HepG2 (cell line): ENCODE results near the gene GRID1. TPM values are rescaled to one million over a fixed set of nuclear protein-coding genes. Genes with fewer than 3 reads are reported as not detected.

Experiments
- ATAC-seq: fragments of 200-7000 bp; cut with Tn5 transposase; 3 replicates; pipeline ENCODE4 v1.9.1; 2020; ENCODE audit warnings: mild to moderate bottlenecking, moderate library complexity
- BruUV-seq: library from RNA; stranded (reverse); fragments of 400-500 nt; replicated peaks from 2 replicates; lab custom pipeline; 2021; lab: Mats Ljungman, UMichigan
- CTCF ChIA-PET: fragments of 300-600 bp; formaldehyde crosslinking; extraction: SDS; loops from one replicate; lab custom pipeline; 2021; ENCODE audit warnings: low total read pairs, inconsistent platforms, low intra/inter-chr PET ratio; lab: Yijun Ruan, JAX
- POLR2A ChIA-PET: fragments of 350-600 bp; sonication (Branson Sonifier 250); formaldehyde crosslinking; loops from one replicate; lab custom pipeline; 2020; ENCODE audit warnings: antibody characterized with exemption, inconsistent platforms; lab: Yijun Ruan, JAX
- DNase-seq: peaks from one replicate; pipeline ENCODE4 v3.0.0-alpha.2; 2015; ENCODE audit warnings: low spot score
- FAIRE-seq: peaks from 3 replicates; lab custom pipeline; 2011; peaks lifted over from hg19 to GRCh38; lab: Jason Lieb, UNC
- H2AFZ ChIP-seq: one replicate; pipeline ENCODE4 v1.6.1; 2011; ENCODE audit warnings: low read length, inconsistent platforms
- H3K27ac ChIP-seq: fragments of 300-600 bp; 3 replicates; pipeline ENCODE4 v1.8.0; 2011; ENCODE audit warnings: mixed run types, mild to moderate bottlenecking, mixed read lengths, low read length, inconsistent platforms; ENCODE audit not compliant: insufficient read depth; ENCODE audit errors: extremely low read length
- H3K27me3 ChIP-seq, 2 experiments: fragments of 200-600 bp in 1 of 2; 2 replicates in 1 of 2; 3 replicates in 1 of 2; pipeline versions ENCODE4 v1.6.0 to v1.8.0; 2011; ENCODE audit warnings: low read length in 2 of 2, mild to moderate bottlenecking in 2 of 2, moderate library complexity in 2 of 2, inconsistent platforms in 1 of 2; ENCODE audit not compliant: insufficient read depth in 2 of 2, control insufficient read depth in 1 of 2
- H3K36me3 ChIP-seq, 2 experiments: fragments of 200-600 bp in 1 of 2; replicated peaks in 1 of 2; 2 replicates in 1 of 2; 3 replicates in 1 of 2; pipeline versions ENCODE4 v1.5.1 to v1.8.0; 2011; ENCODE audit warnings: low read length in 2 of 2, inconsistent platforms in 1 of 2; ENCODE audit not compliant: insufficient read depth in 2 of 2, control insufficient read depth in 1 of 2
- H3K4me1 ChIP-seq: 2 replicates; pipeline ENCODE4 v1.5.1; 2012; ENCODE audit warnings: low read length, inconsistent platforms; ENCODE audit not compliant: insufficient read depth
- H3K4me2 ChIP-seq: 2 replicates; pipeline ENCODE4 v1.6.0; 2011; ENCODE audit warnings: low read depth, low read length, inconsistent platforms
- H3K4me3 ChIP-seq, 3 experiments: fragments of 200-600 bp in 1 of 3; sonication (generic), shearing (Covaris generic) in 1 of 3; replicated peaks in 1 of 3; 2 replicates each; pipeline ENCODE4 v1.5.1; 2011 to 2016; ENCODE audit warnings: low read length in 3 of 3, inconsistent platforms in 2 of 3, low read depth in 2 of 3, mild to moderate bottlenecking in 2 of 3, control low read depth in 1 of 3, mixed read lengths in 1 of 3; ENCODE audit not compliant: insufficient read depth in 1 of 3
- H3K79me2 ChIP-seq: one replicate; pipeline ENCODE4 v1.6.1; 2011; ENCODE audit warnings: low read length, inconsistent platforms; ENCODE audit not compliant: insufficient read depth
- H3K9ac ChIP-seq: 2 replicates; pipeline ENCODE4 v1.6.0; 2011; ENCODE audit warnings: mild to moderate bottlenecking, low read depth, low read length, inconsistent platforms; ENCODE audit not compliant: insufficient read depth
- H3K9me3 ChIP-seq: 2 replicates; pipeline ENCODE4 v1.5.1; 2012; ENCODE audit warnings: mild to moderate bottlenecking, low read length
- H4K20me1 ChIP-seq: 2 replicates; pipeline ENCODE4 v1.6.0; 2011; ENCODE audit warnings: inconsistent platforms, mild to moderate bottlenecking, low read length, moderate library complexity; ENCODE audit not compliant: insufficient read depth
- ADNP ChIP-seq: sonication (generic); formaldehyde crosslinking; IDR thresholded peaks from 2 replicates; pipeline ENCODE4 v1.4.0; 2020; ENCODE audit warnings: missing genetic modification reagents
- ATAD3A ChIP-seq: sonication (generic); formaldehyde crosslinking; IDR thresholded peaks from 2 replicates; pipeline ENCODE4 v1.4.0; 2020; ENCODE audit warnings: missing genetic modification reagents
- EEA1 ChIP-seq: sonication (generic); formaldehyde crosslinking; IDR thresholded peaks from 2 replicates; pipeline ENCODE4 v1.5.1; 2020; ENCODE audit warnings: mild to moderate bottlenecking, missing genetic modification reagents, borderline replicate concordance
- EED ChIP-seq: sonication (generic); formaldehyde crosslinking; IDR thresholded peaks from 2 replicates; pipeline ENCODE4 v1.5.0; 2020; ENCODE audit warnings: mild to moderate bottlenecking, missing genetic modification reagents
- MYC ChIP-seq: sonication (generic); formaldehyde crosslinking; IDR thresholded peaks from 2 replicates; pipeline ENCODE4 v1.9.0; 2021; ENCODE audit warnings: missing genetic modification reagents, borderline replicate concordance
- NR1H2 ChIP-seq: sonication (generic); formaldehyde crosslinking; IDR thresholded peaks from 2 replicates; pipeline ENCODE4 v1.8.1; 2022; ENCODE audit warnings: low read depth, missing genetic modification reagents, borderline replicate concordance
- RFXANK ChIP-seq: IDR thresholded peaks from 2 replicates; pipeline ENCODE4 v1.6.1; 2016
- WIZ ChIP-seq: sonication (generic); formaldehyde crosslinking; IDR thresholded peaks from 2 replicates; pipeline ENCODE4 v1.5.1; 2020; ENCODE audit warnings: mild to moderate bottlenecking, missing genetic modification reagents
- ZFP36 ChIP-seq: fragments of 150-350 bp; IDR thresholded peaks from 2 replicates; pipeline ENCODE4 v1.6.1; 2018; ENCODE audit warnings: borderline replicate concordance, low read length, low read depth; ENCODE audit not compliant: partially characterized antibody
- ZFP37 ChIP-seq: sonication (generic); formaldehyde crosslinking; IDR thresholded peaks from 2 replicates; pipeline ENCODE4 v1.4.0; 2020; ENCODE audit warnings: missing genetic modification reagents, borderline replicate concordance
- ZNF136 ChIP-seq: sonication (generic); formaldehyde crosslinking; IDR thresholded peaks from 2 replicates; pipeline ENCODE4 v1.8.1; 2022; ENCODE audit warnings: low read depth, mild to moderate bottlenecking, moderate library complexity, missing genetic modification reagents
- ZNF609 ChIP-seq: sonication (generic); formaldehyde crosslinking; IDR thresholded peaks from 2 replicates; pipeline ENCODE4 v1.4.0; 2020; ENCODE audit warnings: mild to moderate bottlenecking, missing genetic modification reagents, borderline replicate concordance
- ZNF660 ChIP-seq: sonication (generic); formaldehyde crosslinking; IDR thresholded peaks from 2 replicates; pipeline ENCODE4 v1.5.1; 2020; ENCODE audit warnings: mild to moderate bottlenecking, low read depth, missing genetic modification reagents, borderline replicate concordance
- ZNF737 ChIP-seq: sonication (generic); formaldehyde crosslinking; IDR thresholded peaks from 2 replicates; pipeline ENCODE4 v1.5.0; 2020; ENCODE audit warnings: missing genetic modification reagents, mild to moderate bottlenecking, borderline replicate concordance
- WGBS: methylation state at CpG from one replicate; pipeline ENCODE4 v1.1.6; 2017; ENCODE audit warnings: low lambda C conversion rate; 5-methylcytosine and 5-hydroxymethylcytosine counted together
- in situ Hi-C: cut with HindIII; loops from 2 replicates; pipeline ENCODE4 v1.10.0; 2017; ENCODE audit warnings: low pct_unique_long_range_greater_than_20kb; ENCODE audit not compliant: extremely low pct_ligation_motif_present
- intact Hi-C: fragments of 100-400 bp; cut with micrococcal nuclease; formaldehyde crosslinking; loops from one replicate; pipeline ENCODE4 v1.10.0; 2022; ENCODE audit not compliant: unreplicated experiment
- polyA plus RNA-seq, 8 experiments: library from polyadenylated mRNA; depleted of rRNA in 3 of 8; stranded (reverse) in 7 of 8; unstranded in 1 of 8; fragments of >200 nt; fragmentation: Illumina TruSeq in 4 of 8; extraction: Trizol in 4 of 8; gene quantifications; 2 replicates each; pipeline versions ENCODE4 v1.2.1 to v1.2.3, GENCODE V29; 2011 to 2016; ENCODE audit warnings: low read depth in 4 of 8, missing spikeins in 1 of 8, mixed read lengths in 1 of 8; ENCODE audit not compliant: insufficient read depth in 1 of 8
- total RNA-seq, 5 experiments: library from RNA; depleted of rRNA; stranded (reverse); fragments of >200 nt; fragmentation: Illumina TruSeq; extraction: Trizol; gene quantifications; 2 replicates each; pipeline ENCODE4 v1.2.3, GENCODE V29; 2016; ENCODE audit warnings: low read depth in 1 of 5

The GRID1 gene
- total and polyA plus RNA-seq, 2 of the 13 experiments (the other 11 are each of a cell fraction or from before 2014, with no cell fraction given): 0.05 TPM; not detected in 1

- TF ChIP-seq RFXANK (CRISPR knock-in tag) (no peak), EED (CRISPR knock-in tag) (no peak), ZFP37 (CRISPR knock-in tag) (no peak), EEA1 (no peak)
Observed at GRCh38 chr10:86148117-86148516, 218.5 kb downstream of the GRID1 start (continued).

- Histone ChIP-seq H4K20me1 (no peaks in the 10 kb centered on the region), H2AFZ (no peak overlapping the region), H3K27ac (no peak overlapping the region), H3K9me3 (no peaks in the 10 kb centered on the region), H3K36me3 (no peaks in the 10 kb centered on the region), H3K27me3 (peaks cover 0 to 1% of the 10 kb centered on the region in 2 experiments; a peak in 3 of 5 replicates), H3K4me2 (no peak overlapping the region), H3K4me3 (no peak overlapping the region), H3K79me2 (no peaks in the 10 kb centered on the region), H3K9ac (no peak overlapping the region), H3K4me1 (no peaks in the 10 kb centered on the region)
- FAIRE-seq (no peak), DNase-seq (no peak), ATAC-seq (no peak)
- intact Hi-C loops: no loop called here
- no TSS peak for BruUV-seq
- no peak for TF ChIP-seq NR1H2
- no peak for TF ChIP-seq ZNF660 (CRISPR knock-in tag)
- 44% methylated on average over 7 of the region's 8 CpGs for WGBS
- CTCF ChIA-PET: no interaction called here
- POLR2A ChIA-PET: no interaction called here
- in situ Hi-C loops: no loop called here
Observed at GRCh38 chr10:86144301-86144700, 222.3 kb downstream of the GRID1 start.

- no peak for ATAC-seq
- no peak overlapping the region for H3K9ac ChIP-seq
- no peak overlapping the region for H3K27ac ChIP-seq
- CTCF ChIA-PET: no interaction called here
- H3K9me3 ChIP-seq: no peaks in the 10 kb centered on the region
- H2AFZ ChIP-seq: no peak overlapping the region
- no TSS peak for BruUV-seq
- in situ Hi-C loops: no loop called here
- no peak for FAIRE-seq
- no peak overlapping the region for H3K4me2 ChIP-seq
- no peaks in the 10 kb centered on the region for H3K36me3 ChIP-seq
- intact Hi-C loops: no loop called here
- H4K20me1 ChIP-seq: no peaks in the 10 kb centered on the region
- H3K4me1 ChIP-seq: no peaks in the 10 kb centered on the region
- H3K4me3 ChIP-seq: no peak overlapping the region
- H3K27me3 ChIP-seq: peaks cover 0 to 3% of the 10 kb centered on the region in 2 experiments; a peak in 2 of 5 replicates
- DNase-seq: no peak
- POLR2A ChIA-PET: no interaction called here
- no peaks in the 10 kb centered on the region for H3K79me2 ChIP-seq
- WGBS: 10% methylated on average over 2 of the region's 5 CpGs
- TF ChIP-seq ZNF136 (CRISPR knock-in tag) (no peak), ZFP36 (no peak), ZNF737 (no peak), MYC (CRISPR knock-in tag) (no peak), ZNF609 (CRISPR knock-in tag) (no peak), ATAD3A (CRISPR knock-in tag) (no peak), WIZ (no peak), ADNP (CRISPR knock-in tag) (no peak)
Observed at GRCh38 chr10:86141896-86142295, 224.7 kb downstream of the GRID1 start.
